Stomach (tissue), 19 donors: ENCODE data around the gene CDRT15. TPM values are rescaled to one million over a fixed set of nuclear protein-coding genes. Genes with fewer than 3 reads are reported as not detected.
"Not testable (repeated sequence)": the region's sequence is repeated elsewhere in the genome, so short reads cannot be mapped to it uniquely, and the experiment has no call there.

ENCODE experiments used
- DNase-seq, 2 donors: peaks; one replicate each; pipeline versions ENCODE4 v3.0.0 to v3.0.0-alpha.2; 2013 to 2019
- H3K27ac ChIP-seq, 5 donors: fragments of 200-600 bp in 4 of 5; sonication (generic) in 4 of 5; one replicate each; pipeline ENCODE4 v1.5.1; 2013 to 2019; ENCODE audit warnings: mild to moderate bottlenecking in 1 of 5, moderate library complexity in 1 of 5
- H3K27me3 ChIP-seq, 3 donors: fragments of 200-600 bp; sonication (generic); one replicate each; pipeline ENCODE4 v1.5.1; 2017 to 2019; ENCODE audit warnings: mixed run types in 1 of 3
- H3K36me3 ChIP-seq, 4 donors: fragments of 200-600 bp; sonication (generic); 1 replicate in 3 of 4; 2 replicates in 1 of 4; pipeline ENCODE4 v1.5.1; 2016 to 2019
- H3K4me1 ChIP-seq, 4 donors: fragments of 200-600 bp; sonication (generic); one replicate each; pipeline ENCODE4 v1.5.1; 2016 to 2019
- H3K4me3 ChIP-seq, 4 donors: fragments of 200-600 bp; sonication (generic) in 3 of 4; one replicate each; pipeline ENCODE4 v1.5.1; 2016 to 2019; ENCODE audit warnings: mild to moderate bottlenecking in 1 of 4
- H3K9me3 ChIP-seq, 4 donors: fragments of 200-600 bp; sonication (generic); one replicate each; pipeline ENCODE4 v1.5.1; 2016 to 2019
- CTCF ChIP-seq, 7 experiments: fragments of 450-650 bp in 4 of 7; fragments of 200-600 bp in 3 of 7; sonication (generic) in 3 of 7; IDR thresholded peaks; one replicate each; pipeline ENCODE4 v1.5.1; 2016 to 2019; ENCODE audit warnings: antibody characterized with exemption in 7 of 7, control low read depth in 2 of 7, mild to moderate bottlenecking in 1 of 7
- EP300 ChIP-seq: sonication (generic); formaldehyde crosslinking; IDR thresholded peaks from one replicate; pipeline ENCODE4 v1.6.1; 2017; ENCODE audit warnings: antibody characterized with exemption
- POLR2A ChIP-seq, 4 donors: fragments of 450-650 bp; IDR thresholded peaks; one replicate each; pipeline ENCODE4 v1.6.1; 2016; ENCODE audit warnings: antibody characterized with exemption in 4 of 4, control low read depth in 2 of 4, mild to moderate bottlenecking in 1 of 4, moderate library complexity in 1 of 4
- POLR2AphosphoS5 ChIP-seq, 3 donors: sonication (generic); formaldehyde crosslinking; IDR thresholded peaks; one replicate each; pipeline ENCODE4 v1.6.1; 2016; ENCODE audit warnings: antibody characterized with exemption in 3 of 3
- WGBS, 5 donors: extraction: QIAGEN DNeasy Blood & Tissue Kit in 3 of 5; methylation state at CpG; one replicate each; pipeline versions ENCODE4 v1.1.5 to v1.1.7; 2013 to 2018; 5-methylcytosine and 5-hydroxymethylcytosine counted together
- intact Hi-C: fragments of 100-400 bp; cut with DNase I; formaldehyde crosslinking; loops from one replicate; pipeline ENCODE4 v1.15.1; 2023; ENCODE audit warnings: low total_unique reads
- long read RNA-seq, 10 donors: transcript quantifications; one replicate each; lab custom pipeline, GENCODE V29; 2026
- polyA plus RNA-seq, 3 donors: library from polyadenylated mRNA; stranded (reverse); fragments of 200-250 nt; gene quantifications; one replicate each; pipeline ENCODE4 v1.2.3, GENCODE V29; 2013
- total RNA-seq, 5 donors: library from RNA; depleted of rRNA; stranded (reverse); fragments of >200 nt; gene quantifications; one replicate each; pipeline versions ENCODE4 v1.1.0 to v1.2.3, GENCODE V29; 2014 to 2016
- donor health status: healthy with polysubstance abuse.
- donor health status: Bipolar disorder and iron deficiency.
- donor health status: healthy.

The CDRT15 gene
- total RNA-seq, result not detected
- polyA plus RNA-seq, result not detected
- long read RNA-seq, donor 1, result 0 reads
- long read RNA-seq, donor 2, result 0 reads
- long read RNA-seq, donor 3, result 0 reads
- long read RNA-seq, donor 4, result 0 reads
- long read RNA-seq, donor 5, result 0 reads
- long read RNA-seq, donor 6, result 0 reads
- long read RNA-seq, donor 7, result 0 reads
- long read RNA-seq, donor 8, result 0 reads
- long read RNA-seq, donor 9, result 0 reads
- long read RNA-seq, donor 10, result 0 reads

- DNase-seq, H3K27me3 ChIP-seq, intact Hi-C loops, H3K4me3 ChIP-seq, H3K9me3 ChIP-seq, H3K36me3 ChIP-seq, H3K27ac ChIP-seq, H3K4me1 ChIP-seq: not testable (repeated sequence)
- WGBS, 5 donors, result 82 to 96% (median 94%) methylated on average over 9 to 11 of the region's 11 CpGs
Observed at GRCh38 chr17:14236762-14237161, at the start of gene CDRT15. Gene CDRT15, minus strand, starts transcription at chr17:14236862. Its CDS starts 29 bp downstream, at chr17:14236833.

- DNase-seq, result no peak
- no peaks in the 10 kb centered on the region for H3K36me3 ChIP-seq
- no peaks in the 10 kb centered on the region for H3K4me1 ChIP-seq
- peaks cover 0 to 7% (median 0%) of the 10 kb centered on the region in 3 donors for H3K27me3 ChIP-seq
- no peak overlapping the region for H3K4me3 ChIP-seq
- H3K27ac ChIP-seq, result no peak overlapping the region
- intact Hi-C loops, result no loop called here
- WGBS, 5 donors, result 79 to 96% (median 88%) methylated on average over 2 of the region's 2 CpGs
- H3K9me3 ChIP-seq, result no peaks in the 10 kb centered on the region
- TF ChIP-seq POLR2AphosphoS5 (IDR thresholded peaks at IDR 0.05) (no peak), EP300 (no peak), POLR2A (IDR thresholded peaks at IDR 0.05) (no peak)
Observed at GRCh38 chr17:14282726-14283125, 46.1 kb upstream of the CDRT15 start.

GRCh38 chr17:14281530-14281929 is 44.9 kb upstream of the CDRT15 start:
- no peak overlapping the region for H3K4me3 ChIP-seq
- WGBS, 5 donors, result 75 to 97% (median 84%) methylated on average over 3 of the region's 3 CpGs
- H3K36me3 ChIP-seq, result no peaks in the 10 kb centered on the region
- H3K27me3 ChIP-seq, result peaks cover 0 to 7% (median 0%) of the 10 kb centered on the region in 3 donors
- H3K9me3 ChIP-seq, result no peaks in the 10 kb centered on the region
- DNase-seq, result no peak
- intact Hi-C loops, result no loop called here
- no peaks in the 10 kb centered on the region for H3K4me1 ChIP-seq
- TF ChIP-seq EP300, result no peak
- no peak for TF ChIP-seq POLR2A (IDR thresholded peaks at IDR 0.05)
- no peak for TF ChIP-seq CTCF (IDR thresholded peaks at IDR 0.05)
- no peak for TF ChIP-seq POLR2AphosphoS5 (IDR thresholded peaks at IDR 0.05)
- no peak overlapping the region for H3K27ac ChIP-seq

GRCh38 chr17:14276535-14277250 is 40.0 kb upstream of the CDRT15 start:
- WGBS, 5 donors, result 50 to 65% (median 55%) methylated on average over 2 of the region's 2 CpGs
- H3K27ac ChIP-seq, result no peak overlapping the region
- intact Hi-C loops, result no loop called here
- TF ChIP-seq EP300, result no peak
- TF ChIP-seq POLR2A (IDR thresholded peaks at IDR 0.05), result no peak
- no peak for TF ChIP-seq CTCF (IDR thresholded peaks at IDR 0.05)
- no peak for TF ChIP-seq POLR2AphosphoS5 (IDR thresholded peaks at IDR 0.05)
- no peaks in the 10 kb centered on the region for H3K36me3 ChIP-seq
- DNase-seq, result no peak
- no peaks in the 10 kb centered on the region for H3K4me1 ChIP-seq
- no peak overlapping the region for H3K4me3 ChIP-seq
- peaks cover 0 to 4% (median 0%) of the 10 kb centered on the region in 4 donors for H3K9me3 ChIP-seq
- H3K27me3 ChIP-seq, result no peaks in the 10 kb centered on the region

- H3K36me3 ChIP-seq, result no peaks in the 10 kb centered on the region
- H3K4me1 ChIP-seq, result no peaks in the 10 kb centered on the region
- WGBS, 5 donors, result 70 to 96% (median 76%) methylated on average over 2 of the region's 2 CpGs
- H3K9me3 ChIP-seq, result peaks cover 0 to 4% (median 0%) of the 10 kb centered on the region in 4 donors
- H3K27me3 ChIP-seq, result no peaks in the 10 kb centered on the region
- H3K27ac ChIP-seq, result no peak overlapping the region
- intact Hi-C loops, result no loop called here
- H3K4me3 ChIP-seq, result no peak overlapping the region
- TF ChIP-seq EP300 (no peak), POLR2A (IDR thresholded peaks at IDR 0.05) (no peak), POLR2AphosphoS5 (IDR thresholded peaks at IDR 0.05) (no peak), CTCF (IDR thresholded peaks at IDR 0.05) (no peak)
- no peak for DNase-seq
Observed at GRCh38 chr17:14270508-14270907, 33.8 kb upstream of the CDRT15 start.
